Measurements from ENCODE around the gene PAN2. TPM values are rescaled to one million over a fixed set of nuclear protein-coding genes. Genes with fewer than 3 reads are reported as not detected.

PAN2 gene
- total and polyA plus RNA-seq, 10 of the 15 experiments (the other 5 are each of a cell fraction or from before 2014, with no cell fraction given): 14.4 to 61.8 (median 34.9) TPM

DNA sequence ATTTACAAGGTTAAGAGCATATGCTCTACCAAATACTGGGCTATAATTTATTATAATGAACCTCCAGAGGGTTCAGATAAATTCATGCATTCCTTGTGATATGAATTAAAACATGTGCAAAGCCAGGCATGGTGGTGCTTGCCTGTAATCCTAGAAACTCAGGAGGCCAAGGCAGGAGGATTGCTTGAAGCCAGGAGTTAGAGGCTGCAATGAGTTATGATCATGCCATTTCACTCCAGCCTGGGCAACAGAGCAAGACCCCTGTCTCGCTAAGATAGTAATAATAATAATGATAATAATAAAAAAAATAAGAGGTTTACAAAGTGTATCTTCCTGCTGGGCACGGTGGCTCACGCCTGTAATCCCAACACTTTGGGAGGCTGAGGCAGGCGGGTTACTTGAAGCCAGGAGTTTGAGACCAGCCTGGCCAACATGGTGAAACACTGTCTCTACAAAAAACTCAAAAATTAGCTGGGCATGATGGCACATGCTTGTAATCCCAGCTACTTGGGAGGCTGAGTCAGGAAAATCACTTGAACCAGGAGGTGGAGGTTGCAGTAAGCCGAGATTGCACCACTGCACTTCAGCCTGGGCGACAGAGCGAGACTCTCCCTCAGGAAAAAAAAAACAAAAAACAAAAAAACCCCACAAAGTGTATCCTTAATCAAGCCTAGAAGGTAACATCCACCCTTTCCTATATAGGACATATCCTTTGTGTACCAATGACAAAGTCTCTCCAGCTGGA lies 26.4 kb downstream of the PAN2 start:
- Histone ChIP-seq H3K36me3 (ENCODE audit: control insufficient read depth in 2 of 2, insufficient read depth in 2 of 2, low read length in 1 of 2) (peaks cover 1 to 14% of the 10 kb centered on the region in 2 experiments), H3K79me2 (ENCODE audit: control insufficient read depth, insufficient read depth, low read length) (no peaks in the 10 kb centered on the region), H4K20me1 (ENCODE audit: control insufficient read depth, insufficient read depth) (no peaks in the 10 kb centered on the region), H3K27ac (ENCODE audit: control insufficient read depth, insufficient read depth) (no peak overlapping the region), H3K27me3 (replicated peaks in 1 of 2; ENCODE audit: control insufficient read depth in 2 of 2, insufficient read depth in 2 of 2, low read length in 1 of 2) (no peaks in the 10 kb centered on the region), H3K9me3 (replicated peaks; ENCODE audit: control insufficient read depth, insufficient read depth, low read length) (no peaks in the 10 kb centered on the region), H3K9ac (ENCODE audit: control insufficient read depth, insufficient read depth, low read length) (no peak overlapping the region), H3K4me1 (ENCODE audit: control insufficient read depth, insufficient read depth, low read length) (peaks cover 4% of the 10 kb centered on the region; the same call in 1 of the 2 replicates), H3K4me2 (ENCODE audit: control insufficient read depth, insufficient read depth) (no peak overlapping the region), H2AFZ (ENCODE audit: control insufficient read depth, low read depth, low read length) (no peak overlapping the region), H3K4me3 (no peak overlapping the region)
- intact Hi-C loops (cut with micrococcal nuclease; ENCODE audit: unreplicated experiment): no loop called here
- ChIA-PET CTCF (interaction anchor here (0.7 to 2.6 kb wide), 5 partner anchors 9 to 157 kb away, joined by 3 to 9 read pairs (median 3); partner anchors contain the start of genes CNPY2 and TIMELESS), RAD21 (ENCODE audit: unreplicated experiment) (interaction anchor here (0.9 kb wide), 1 partner anchor 101 kb away, joined by 3 read pairs; no protein-coding TSS in a partner anchor), POLR2A (interaction anchor here (0.7 kb wide), 1 partner anchor 9 kb away, joined by 3 read pairs; no protein-coding TSS in a partner anchor), SMC1A (ENCODE audit: uncharacterized antibody, unreplicated experiment) (interaction anchor here (1.3 kb wide), 1 partner anchor 157 kb away, joined by 4 read pairs; no protein-coding TSS in a partner anchor)
- 99% methylated on average over 4 of the region's 7 CpGs for WGBS (ENCODE audit: insufficient coverage, insufficient replicate concordance, low lambda C conversion rate, missing lambda C conversion rate)
- no TSS peak for BruUV-seq (replicated peaks)
- DNase-seq (ENCODE audit: low read depth, low spot score) (no peak), ATAC-seq (no peak), FAIRE-seq (no peak)
- in situ Hi-C loops (cut with MboI): no loop called here
- no peak for TF ChIP-seq NRF1 (conservative IDR thresholded peaks at IDR 0.05; ENCODE audit: low read depth, low read length)
- TF ChIP-seq POLR2AphosphoS2 (IDR thresholded peaks at IDR 0.05; ENCODE audit: low read depth, low read length): no peak
- TF ChIP-seq CREM (IDR thresholded peaks at IDR 0.05; ENCODE audit: low read depth): no peak
- no peak for TF ChIP-seq SMARCA5 (IDR thresholded peaks at IDR 0.05)
- no peak for TF ChIP-seq RUNX3 (IDR thresholded peaks at IDR 0.05; ENCODE audit: low read length)
- TF ChIP-seq LARP7 (IDR thresholded peaks at IDR 0.05): no peak
- TF ChIP-seq, protein P1, sequence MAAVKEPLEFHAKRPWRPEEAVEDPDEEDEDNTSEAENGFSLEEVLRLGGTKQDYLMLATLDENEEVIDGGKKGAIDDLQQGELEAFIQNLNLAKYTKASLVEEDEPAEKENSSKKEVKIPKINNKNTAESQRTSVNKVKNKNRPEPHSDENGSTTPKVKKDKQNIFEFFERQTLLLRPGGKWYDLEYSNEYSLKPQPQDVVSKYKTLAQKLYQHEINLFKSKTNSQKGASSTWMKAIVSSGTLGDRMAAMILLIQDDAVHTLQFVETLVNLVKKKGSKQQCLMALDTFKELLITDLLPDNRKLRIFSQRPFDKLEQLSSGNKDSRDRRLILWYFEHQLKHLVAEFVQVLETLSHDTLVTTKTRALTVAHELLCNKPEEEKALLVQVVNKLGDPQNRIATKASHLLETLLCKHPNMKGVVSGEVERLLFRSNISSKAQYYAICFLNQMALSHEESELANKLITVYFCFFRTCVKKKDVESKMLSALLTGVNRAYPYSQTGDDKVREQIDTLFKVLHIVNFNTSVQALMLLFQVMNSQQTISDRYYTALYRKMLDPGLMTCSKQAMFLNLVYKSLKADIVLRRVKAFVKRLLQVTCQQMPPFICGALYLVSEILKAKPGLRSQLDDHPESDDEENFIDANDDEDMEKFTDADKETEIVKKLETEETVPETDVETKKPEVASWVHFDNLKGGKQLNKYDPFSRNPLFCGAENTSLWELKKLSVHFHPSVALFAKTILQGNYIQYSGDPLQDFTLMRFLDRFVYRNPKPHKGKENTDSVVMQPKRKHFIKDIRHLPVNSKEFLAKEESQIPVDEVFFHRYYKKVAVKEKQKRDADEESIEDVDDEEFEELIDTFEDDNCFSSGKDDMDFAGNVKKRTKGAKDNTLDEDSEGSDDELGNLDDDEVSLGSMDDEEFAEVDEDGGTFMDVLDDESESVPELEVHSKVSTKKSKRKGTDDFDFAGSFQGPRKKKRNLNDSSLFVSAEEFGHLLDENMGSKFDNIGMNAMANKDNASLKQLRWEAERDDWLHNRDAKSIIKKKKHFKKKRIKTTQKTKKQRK (IDR thresholded peaks at IDR 0.05; ENCODE audit: low read depth, low read length): no peak
- no peak for TF ChIP-seq ZZZ3 (IDR thresholded peaks at IDR 0.05; ENCODE audit: control insufficient read depth, insufficient read length, low read depth)
- TF ChIP-seq, protein P2, sequence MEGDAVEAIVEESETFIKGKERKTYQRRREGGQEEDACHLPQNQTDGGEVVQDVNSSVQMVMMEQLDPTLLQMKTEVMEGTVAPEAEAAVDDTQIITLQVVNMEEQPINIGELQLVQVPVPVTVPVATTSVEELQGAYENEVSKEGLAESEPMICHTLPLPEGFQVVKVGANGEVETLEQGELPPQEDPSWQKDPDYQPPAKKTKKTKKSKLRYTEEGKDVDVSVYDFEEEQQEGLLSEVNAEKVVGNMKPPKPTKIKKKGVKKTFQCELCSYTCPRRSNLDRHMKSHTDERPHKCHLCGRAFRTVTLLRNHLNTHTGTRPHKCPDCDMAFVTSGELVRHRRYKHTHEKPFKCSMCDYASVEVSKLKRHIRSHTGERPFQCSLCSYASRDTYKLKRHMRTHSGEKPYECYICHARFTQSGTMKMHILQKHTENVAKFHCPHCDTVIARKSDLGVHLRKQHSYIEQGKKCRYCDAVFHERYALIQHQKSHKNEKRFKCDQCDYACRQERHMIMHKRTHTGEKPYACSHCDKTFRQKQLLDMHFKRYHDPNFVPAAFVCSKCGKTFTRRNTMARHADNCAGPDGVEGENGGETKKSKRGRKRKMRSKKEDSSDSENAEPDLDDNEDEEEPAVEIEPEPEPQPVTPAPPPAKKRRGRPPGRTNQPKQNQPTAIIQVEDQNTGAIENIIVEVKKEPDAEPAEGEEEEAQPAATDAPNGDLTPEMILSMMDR (IDR thresholded peaks at IDR 0.05 in 2 of 3, conservative IDR thresholded peaks at IDR 0.05 in 1 of 3; ENCODE audit: control insufficient read depth in 2 of 3, extremely low read depth in 1 of 3, insufficient read depth in 1 of 3, low read depth in 3 of 3, low read length in 3 of 3): no peak
- no peak for TF ChIP-seq SRF (IDR thresholded peaks at IDR 0.05; ENCODE audit: low read depth in 2 of 2, low read length in 2 of 2)
- TF ChIP-seq SREBF2 (IDR thresholded peaks at IDR 0.05; ENCODE audit: low read length): no peak
- TF ChIP-seq, protein P3, sequence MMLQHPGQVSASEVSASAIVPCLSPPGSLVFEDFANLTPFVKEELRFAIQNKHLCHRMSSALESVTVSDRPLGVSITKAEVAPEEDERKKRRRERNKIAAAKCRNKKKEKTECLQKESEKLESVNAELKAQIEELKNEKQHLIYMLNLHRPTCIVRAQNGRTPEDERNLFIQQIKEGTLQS (IDR thresholded peaks at IDR 0.05; ENCODE audit: borderline replicate concordance, extremely low read depth, low read depth, low read length): no peak
- no peak for TF ChIP-seq MEF2A (IDR thresholded peaks at IDR 0.05; ENCODE audit: insufficient read depth, low read depth, low read length)
- no peak for TF ChIP-seq NR2C1 (IDR thresholded peaks at IDR 0.05)
- TF ChIP-seq BACH1 (IDR thresholded peaks at IDR 0.05; ENCODE audit: borderline replicate concordance): no peak
- no peak for TF ChIP-seq KAT2A (conservative IDR thresholded peaks at IDR 0.05; ENCODE audit: control insufficient read depth, low read depth, low read length)
- no peak for TF ChIP-seq ETV6 (conservative IDR thresholded peaks at IDR 0.05 in 1 of 2, IDR thresholded peaks at IDR 0.05 in 1 of 2; ENCODE audit: borderline replicate concordance in 1 of 2, low read depth in 1 of 2)
- TF ChIP-seq PML (IDR thresholded peaks at IDR 0.05; ENCODE audit: low read length): no peak
